HUDEP-2 (cell line): Measurements from ENCODE around the gene FHAD1.
A peak's percentile ranks its signal among the peaks of the same experiment; 100 is the strongest.

Source experiments
- DNase-seq, 76 experiments: peaks; one replicate each; lab custom pipeline; 2025; ENCODE audit not compliant: unreplicated experiment in 76 of 76; lab: John Stamatoyannopoulos, UW

FHAD1 gene

DNA sequence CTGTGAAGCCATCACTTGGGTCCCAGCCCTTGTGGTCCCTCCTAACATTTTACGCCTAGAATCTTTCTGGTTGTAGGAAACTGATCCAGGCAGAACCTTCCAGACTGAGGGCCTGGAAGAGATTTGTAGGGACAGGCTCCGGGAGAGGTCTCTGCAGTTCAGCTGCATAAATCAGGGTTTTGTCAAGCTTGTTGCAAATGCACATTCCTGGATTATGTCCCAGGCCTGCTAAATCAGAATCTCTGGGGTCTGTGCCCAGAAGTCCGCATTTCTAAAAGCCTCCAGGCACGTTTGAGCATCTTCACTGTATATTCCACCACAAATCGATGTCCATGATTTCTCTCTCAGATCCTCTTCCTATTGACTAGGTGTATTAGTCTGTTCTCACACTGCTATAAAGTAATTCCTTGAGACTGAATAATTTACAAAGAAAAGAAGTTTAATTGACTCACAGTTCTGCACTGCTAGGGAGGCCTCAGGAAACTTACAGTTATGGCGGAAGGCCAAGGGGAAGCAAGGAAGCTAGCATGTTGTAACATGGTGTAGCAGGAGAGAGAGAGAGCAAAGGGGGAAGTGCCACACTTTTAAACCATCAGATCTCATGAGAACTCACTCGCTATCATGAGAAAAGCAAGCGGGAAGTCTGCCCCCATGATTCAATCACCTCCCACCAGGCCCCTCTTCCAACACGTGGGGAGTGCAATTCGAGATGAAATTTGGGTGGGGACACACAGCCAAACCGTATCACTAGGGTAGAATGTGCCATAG, 1.2 kb upstream of the FHAD1 start:
- DNase-seq = no peak

DNA sequence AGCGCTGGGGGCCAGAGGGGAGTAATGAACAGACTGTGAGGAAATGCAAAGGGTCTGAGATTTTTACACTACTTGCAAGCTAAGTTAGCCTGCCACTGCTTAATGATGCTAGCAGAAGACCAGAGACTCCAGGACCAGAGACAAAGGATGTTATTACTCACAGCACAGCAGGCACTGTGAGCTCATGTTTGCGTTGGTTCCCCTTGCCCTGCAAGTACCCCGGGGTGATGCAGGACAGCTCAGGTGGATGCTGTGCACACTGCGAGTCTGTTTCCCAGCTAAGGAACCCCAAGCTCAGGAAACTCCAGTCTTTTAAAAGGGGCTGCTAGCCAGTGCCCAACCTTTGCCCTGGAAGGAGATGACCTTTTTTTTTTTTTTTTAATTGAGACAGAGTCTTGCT, 1.2 kb downstream of the FHAD1 start:
- DNase-seq = no peak

DNA sequence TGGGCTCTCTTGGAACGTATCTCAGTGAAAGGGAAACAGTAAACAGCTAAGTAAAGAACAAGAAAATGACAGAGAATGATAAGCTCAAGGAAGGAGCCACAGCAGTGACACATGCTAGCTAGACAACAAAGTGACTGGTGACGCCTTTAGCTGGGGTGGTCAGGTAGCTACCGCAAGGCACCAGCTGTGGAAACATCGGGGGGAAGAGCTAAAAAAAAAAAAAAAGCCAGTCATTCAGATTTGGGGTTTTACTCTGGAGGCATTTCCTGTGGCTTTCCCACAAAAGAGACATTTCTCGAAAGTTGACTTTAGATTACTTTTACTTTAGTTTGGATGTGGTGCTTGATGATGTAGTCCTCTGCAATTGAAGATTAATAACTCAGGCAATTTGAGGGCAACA, 2.1 kb downstream of the FHAD1 start:
- DNase-seq = no peak

DNA sequence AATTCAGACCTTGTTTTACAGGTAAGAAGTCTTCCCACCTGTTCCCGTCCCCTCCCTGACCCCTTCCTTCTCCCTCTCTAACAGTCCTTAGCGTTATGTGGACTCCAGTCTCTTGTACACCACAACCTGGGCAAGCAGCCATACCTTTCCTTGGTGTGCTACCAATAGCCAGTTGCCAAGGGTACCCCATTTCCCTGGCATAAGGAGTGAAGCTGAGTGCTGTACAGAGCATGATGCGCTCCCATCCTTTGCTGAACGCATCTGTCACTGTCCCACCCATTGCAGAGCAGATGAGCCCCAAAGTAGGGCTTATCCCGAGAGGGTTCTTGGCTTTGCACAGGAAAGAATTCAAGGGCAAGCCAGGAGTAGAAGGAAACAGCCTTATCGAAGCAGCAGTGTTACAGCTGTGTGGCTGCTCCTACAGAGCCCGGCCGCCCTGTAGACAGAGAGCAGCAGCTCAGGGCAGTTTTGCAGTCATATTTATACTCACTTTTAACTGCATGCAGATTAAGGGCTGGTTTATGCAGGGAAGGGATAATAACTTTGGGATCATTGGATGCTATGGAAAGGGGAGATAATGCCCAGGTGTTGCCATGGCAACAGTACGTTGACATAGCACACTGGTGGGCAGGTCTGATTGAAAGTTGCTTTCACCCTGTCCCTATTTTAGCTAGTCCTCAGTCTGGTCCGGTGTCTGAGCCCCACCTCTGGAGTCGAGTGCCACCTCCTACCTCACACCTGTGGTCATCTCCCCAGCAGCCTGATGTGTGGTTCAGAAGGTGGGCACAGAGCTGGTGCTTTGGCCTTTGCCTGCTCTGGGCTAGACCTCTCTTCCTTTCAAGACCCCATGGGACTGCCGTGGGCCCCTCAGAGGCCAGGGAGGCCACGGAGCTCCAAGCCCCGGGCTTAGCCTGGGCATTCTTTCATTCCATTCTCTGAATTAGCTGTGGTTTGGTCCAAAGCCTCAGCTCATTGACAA, 5.1 kb downstream of the FHAD1 start:
- DNase-seq = no peak

DNA sequence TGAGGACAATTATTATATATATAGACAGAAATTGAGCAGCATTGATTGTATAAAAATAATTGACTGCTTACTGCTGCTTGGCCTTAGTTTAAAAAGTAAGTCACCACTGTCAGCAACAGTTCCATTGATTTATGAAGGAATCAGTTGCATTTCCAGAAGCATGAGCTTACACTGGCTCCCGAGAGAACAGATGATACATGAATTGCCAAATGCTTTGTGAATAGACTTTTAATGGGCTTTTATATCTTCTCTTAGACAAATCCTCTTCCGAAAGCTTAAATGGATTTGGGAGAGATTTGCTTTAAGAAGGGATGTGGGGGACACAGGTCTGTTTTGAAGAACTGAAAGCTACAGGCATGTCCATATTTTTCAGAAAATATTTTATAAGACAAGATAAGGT, 7.5 kb downstream of the FHAD1 start:
- no peak for DNase-seq

DNA sequence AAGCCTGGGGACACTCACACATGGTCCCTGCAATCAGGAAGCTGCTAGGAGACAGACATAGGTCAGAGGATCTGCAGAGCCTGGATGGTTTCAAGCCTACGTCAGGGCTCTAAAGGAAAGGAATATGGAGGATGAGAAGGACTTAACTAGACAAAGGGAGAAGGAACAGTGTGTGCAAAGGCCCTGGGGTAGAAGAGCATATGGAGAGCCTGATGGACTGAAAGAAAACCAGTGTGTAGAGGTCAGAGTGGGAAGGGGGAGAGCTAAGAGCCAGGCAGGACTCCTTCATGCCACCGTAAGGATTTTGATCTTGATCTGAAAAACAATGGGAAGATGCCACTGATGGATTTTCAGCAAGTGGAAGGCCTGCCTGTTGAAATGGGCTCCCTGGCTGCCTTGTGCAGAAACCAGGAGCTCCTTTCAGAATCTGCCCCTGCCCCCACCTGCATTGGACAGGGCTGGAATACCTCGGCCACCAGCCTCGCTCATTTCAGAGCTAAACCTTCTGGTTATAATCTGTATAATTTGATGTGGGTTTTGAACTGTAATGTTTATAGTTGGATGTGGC, 8.6 kb downstream of the FHAD1 start:
- no peak for DNase-seq

DNA sequence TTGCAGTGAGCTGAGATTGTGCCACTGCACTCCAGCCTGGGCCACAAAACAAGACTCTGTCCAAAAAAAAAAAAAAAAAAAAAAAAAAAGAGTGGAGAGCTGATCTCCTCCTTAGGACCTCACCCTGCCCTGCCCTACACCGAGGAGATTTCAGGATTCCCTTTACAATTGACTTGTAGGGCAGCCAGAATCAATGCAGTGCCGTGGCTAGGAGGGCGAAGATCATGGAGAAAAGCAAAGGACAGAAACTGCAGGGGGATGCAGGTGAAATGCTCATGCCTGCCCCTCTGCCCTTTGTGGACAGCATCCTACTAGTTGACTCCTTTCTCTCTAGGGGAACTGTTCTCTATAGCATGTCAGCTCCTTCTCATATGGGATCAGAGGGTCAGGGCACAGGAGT, 9.6 kb downstream of the FHAD1 start:
- DNase-seq = no peak

DNA sequence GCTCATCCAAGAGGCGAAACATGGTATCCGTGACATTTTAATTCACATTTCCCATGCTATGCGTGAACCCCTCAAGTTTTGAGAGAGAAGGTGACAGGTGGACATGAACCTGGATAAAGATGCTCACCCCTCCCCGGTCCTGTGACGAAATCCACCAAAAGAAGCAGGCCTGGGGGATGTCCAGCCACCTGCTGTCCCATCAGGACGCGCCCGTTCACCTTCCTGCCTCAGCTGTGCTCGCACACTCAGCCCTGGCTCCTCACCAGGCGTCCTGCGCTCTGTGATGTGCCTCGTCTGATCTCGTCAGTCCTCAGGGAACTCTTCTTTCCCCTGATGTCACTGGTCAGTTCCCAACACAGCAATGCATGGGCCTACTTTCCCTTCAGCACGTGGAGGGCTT, 10.3 kb downstream of the FHAD1 start:
- DNase-seq = no peak

DNA sequence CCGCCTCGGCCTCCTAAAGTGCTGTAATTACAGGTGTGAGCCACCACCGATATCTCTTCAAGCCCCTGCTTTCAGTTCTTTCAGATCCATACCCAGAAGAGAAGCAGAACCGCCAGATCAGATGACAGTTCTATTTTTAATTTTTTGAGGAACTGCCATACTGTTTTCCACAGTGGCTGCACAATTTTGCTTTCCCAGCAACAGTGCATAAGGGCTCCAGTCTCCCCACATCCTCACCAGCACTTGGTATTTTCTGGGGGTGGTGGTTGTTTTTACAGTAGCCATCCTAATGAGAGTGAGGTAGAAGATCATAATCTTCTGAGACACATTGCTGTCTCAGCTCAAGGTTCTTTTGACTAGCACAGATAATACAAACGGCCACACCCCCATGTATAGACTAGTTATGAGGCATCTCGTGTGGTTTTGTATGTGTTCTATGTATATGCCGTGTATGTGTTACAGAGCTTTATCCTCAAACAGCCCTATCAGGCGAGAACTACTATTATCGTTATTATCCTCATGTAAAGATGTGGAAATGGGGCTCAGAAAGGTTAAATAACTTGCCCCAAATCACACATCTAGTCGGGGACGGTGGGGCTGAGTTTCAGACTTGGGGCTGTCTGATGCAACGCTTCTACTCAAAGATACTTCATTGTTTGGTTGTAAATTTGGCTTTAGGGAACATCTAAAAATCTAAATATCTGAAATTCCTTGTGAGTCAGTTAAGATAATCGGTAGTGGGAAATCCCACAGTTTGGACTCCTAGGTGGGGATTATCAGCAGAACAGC, 12.0 kb downstream of the FHAD1 start:
- DNase-seq = no peak

DNA sequence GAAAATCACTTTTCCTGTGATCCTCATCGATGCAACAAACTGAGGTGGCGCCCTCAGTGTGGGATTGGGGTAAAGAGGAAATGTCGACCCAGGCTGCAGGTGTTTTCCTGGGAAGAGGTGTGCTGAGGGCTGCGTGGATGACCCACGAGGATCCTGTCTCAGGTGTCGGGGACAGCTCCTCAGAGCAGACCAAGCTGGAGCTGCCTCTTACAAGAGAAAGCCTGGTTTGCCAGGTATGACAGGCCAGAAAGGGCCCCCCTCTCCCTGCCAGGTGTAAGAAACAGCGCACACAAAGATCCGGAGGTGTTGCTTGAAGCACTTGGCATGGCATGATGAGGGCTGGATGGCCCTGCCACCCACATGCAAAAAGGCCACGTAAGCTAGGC, 12.6 kb downstream of the FHAD1 start:
- no peak for DNase-seq

DNA sequence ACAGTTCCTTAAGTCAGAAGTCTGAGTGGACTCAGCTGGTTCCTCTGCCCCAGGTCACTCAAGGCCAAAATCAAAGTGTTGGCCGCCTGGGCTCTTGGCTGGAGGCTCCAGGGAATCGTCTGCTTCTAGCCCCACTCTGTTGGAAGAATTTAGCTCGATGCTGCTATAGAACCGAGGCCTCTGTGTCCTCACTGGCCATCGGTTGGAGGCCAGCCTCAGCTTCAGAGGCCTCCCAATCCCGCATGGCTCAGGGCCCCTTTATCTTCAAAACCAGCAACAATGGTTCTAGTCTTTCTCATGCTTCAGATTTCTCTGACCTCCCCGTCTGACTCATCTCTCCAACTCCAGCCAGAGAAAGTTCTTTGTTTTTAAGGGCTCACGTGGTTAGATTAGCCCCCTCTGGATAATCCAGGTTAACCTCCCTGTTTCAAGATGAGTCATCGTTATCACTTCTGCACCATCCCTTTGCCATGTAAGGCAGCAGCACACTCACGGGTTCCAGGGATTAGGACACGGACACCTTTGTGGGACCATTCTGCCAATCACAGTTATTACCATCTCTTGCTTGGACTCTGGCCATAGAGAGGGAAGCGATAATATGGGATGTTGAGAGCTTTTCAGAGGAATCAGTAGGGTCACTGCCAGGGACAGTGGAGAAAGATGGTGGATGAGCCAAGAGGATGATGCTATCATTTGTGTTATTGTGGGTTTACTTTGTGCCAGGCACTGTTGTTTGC, 13.6 kb downstream of the FHAD1 start:
- no peak for DNase-seq

DNA sequence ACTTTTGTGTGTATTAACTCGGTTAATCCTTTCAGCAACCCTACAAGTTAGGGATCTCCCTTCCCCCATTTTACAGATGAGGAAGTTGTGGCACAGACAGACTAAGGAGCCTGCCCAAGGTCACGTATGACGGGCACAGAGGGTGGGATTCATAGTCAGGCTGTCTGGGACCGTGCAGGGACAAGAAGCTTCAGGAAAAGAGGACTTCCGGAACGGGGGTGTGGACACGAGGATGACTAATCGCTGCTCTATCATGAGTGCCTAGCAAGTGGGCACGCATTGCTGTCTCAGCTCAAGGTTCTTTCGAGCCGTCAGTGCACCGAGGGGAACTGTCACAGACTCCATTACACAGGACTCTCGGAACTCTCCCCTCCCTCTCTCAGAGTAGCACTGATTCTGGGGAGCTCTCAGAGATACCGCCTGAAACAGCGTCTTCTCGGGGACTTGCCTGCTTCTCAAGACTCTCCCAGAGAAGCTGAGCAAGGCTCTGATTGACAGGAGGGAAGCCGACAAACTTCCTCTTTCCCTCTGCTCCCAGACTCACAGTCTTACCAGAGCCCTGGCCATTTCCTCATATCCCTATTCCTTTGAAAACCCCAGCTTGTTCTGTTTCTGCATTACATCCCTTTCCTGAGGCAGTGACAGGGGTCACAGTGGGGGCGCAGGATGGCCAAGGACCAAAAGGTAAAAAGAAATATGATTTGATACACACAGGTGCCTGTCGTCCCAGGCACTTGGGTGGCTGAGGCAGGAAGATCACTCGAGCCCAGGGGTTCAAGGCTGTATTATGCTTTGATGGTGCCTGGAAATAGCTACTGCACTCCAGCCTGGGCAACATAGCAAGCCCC, 14.4 kb downstream of the FHAD1 start:
- DNase-seq = no peak

DNA sequence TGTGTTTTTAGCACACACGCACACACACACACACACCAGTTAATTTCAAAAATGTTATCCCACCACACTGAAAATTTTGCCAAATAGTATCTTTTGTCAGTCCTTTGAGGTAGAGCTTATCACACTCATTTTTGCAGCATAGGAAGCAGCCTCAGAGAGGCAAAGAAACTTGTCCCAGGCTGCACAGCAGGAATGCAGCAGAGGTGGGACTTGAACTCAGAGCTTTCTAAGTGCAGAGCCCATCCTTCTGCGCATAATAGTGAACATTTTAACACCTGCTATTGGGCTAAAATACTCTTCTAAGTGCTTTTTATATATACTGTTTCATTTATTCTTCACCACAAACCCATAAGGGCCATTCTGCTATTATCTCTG, 15.0 kb downstream of the FHAD1 start:
- DNase-seq = no peak

DNA sequence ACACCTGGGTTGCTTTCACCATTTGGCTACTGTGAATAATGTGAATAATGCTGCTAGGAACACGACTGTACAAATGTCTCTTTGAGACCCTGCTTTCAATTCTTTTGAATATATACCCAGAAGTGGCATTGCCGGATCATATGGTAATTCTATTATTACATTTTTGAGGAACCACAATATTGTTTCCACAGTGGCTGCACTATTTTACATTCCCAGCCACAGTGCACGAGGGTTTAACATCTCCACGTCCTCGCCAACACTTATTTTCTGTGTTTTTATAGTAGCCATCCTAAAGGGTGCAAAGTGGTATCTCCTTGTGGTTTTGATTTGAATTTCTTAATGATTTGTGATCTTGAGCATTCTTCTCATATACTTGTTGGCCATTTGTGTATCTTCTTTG, 15.7 kb downstream of the FHAD1 start:
- DNase-seq = no peak

DNA sequence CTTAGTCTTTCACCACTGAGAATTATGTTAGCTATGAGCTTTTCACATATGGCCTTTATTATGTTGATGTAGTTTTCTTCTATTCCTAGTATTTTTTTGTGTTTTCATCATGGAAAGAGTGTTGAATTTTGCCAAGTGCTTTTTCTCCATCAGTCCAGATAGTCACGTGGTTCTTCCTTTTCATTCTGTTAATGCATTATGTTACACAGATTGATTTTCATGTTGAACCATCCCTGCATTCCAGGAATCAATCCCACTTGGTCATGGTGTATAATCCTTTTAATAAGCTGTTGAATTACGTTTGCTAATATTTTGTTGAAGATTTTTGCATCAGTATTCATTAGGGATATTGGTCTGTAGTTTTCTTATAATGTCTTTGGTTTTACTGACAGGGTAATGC, 17.7 kb downstream of the FHAD1 start:
- DNase-seq = no peak

DNA sequence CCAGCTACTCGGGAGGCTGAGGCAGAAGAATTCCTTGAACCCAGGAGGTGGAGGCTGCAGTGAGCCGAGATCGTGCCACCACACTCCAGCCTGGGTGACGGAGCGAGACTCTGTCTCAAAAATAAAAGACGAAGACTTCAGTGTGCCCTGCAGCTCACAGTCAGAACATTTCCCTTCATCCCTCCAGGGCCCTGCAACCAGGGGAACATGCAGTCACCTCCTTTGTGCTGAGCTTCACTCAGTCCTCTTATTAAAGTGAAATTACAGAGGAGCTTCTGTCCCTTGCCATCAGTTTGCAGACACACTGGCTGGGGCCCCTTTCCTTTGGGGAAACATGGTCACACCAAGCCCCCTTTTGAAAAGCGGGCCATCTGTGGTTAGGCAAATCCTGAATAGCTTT, 24.2 kb downstream of the FHAD1 start:
- DNase-seq = no peak

DNA sequence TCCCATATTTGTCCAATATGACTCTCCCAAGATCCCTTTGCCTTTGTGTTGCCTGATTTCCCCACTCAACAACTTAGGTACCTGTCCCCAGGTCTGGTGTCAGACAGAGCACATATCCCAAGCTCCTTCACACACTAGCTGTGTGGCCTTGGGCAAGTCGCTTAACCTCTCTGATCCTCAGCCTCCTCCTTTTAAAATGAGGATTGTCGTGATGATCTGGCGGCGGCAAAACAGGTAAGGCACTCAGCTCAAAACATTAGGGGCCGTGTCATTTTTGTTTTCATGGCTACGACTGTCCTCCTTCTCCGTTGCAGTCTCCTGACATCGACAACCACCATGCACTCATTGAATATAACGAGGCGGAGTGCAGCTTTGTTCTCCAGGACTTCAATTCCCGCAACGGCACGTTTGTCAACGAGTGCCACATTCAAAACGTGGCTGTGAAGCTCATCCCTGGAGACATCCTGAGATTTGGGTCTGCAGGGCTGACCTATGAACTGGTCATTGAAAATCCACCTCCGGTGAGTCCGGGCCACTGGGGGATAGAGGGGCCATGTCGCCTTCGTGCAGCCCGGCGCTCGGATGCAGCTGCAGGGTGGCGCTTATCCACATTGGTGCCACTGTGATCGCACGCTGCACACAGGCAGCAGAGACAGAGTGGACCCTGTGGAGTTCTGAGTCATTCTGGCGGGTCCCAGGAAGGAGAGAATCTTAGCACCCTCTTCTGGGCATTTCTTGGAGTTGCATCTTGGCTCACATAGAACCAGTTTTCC, 25.2 kb downstream of the FHAD1 start:
- DNase-seq = peak in 29 of 76 experiments; percentile 2 to 60 (median 19)

DNA sequence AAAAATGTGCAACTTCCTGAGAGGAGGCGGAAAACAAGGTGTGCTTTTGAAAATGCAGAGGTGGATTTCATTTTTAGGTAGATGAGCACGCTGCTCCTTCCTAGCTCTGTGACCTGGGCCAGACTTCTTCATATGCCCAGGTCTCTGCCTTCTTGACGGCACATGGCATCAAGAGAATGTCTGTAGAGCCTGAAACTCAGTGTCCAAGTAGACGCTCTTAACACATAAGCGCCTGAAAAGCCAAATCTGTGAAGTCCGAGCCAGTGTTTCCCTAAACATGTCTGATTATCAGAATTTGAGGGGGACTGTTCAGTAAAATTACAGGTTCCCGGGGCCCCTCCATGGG, 25.7 kb downstream of the FHAD1 start:
- DNase-seq = no peak

DNA sequence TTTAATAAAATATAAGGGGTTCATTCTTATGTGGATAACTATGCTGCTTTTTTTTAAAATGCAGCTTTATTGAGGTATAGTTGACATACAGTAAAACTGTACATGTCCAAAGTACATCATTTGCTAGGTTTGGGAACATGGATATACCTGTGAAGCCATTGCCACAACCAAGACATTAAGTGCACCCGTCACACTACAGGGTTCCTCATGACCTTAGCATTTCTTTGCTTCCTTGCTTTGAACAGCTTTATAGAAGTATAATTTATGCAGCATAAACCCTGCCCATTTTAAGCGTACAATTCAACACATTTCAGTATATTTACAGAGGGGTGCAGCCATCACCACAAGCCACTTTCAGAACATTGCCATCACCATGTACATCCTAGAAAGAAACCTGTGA, 26.3 kb downstream of the FHAD1 start:
- DNase-seq = no peak
